ENCODE results near the gene HNRNPK. TPM values are rescaled to one million over a fixed set of nuclear protein-coding genes. Genes with fewer than 3 reads are reported as not detected.
A peak's percentile ranks its signal among the peaks of the same experiment; 100 is the strongest.

The HNRNPK gene
- total RNA-seq, 4 donors from 2014 or later: 132 to 406 (median 278) TPM

DNA sequence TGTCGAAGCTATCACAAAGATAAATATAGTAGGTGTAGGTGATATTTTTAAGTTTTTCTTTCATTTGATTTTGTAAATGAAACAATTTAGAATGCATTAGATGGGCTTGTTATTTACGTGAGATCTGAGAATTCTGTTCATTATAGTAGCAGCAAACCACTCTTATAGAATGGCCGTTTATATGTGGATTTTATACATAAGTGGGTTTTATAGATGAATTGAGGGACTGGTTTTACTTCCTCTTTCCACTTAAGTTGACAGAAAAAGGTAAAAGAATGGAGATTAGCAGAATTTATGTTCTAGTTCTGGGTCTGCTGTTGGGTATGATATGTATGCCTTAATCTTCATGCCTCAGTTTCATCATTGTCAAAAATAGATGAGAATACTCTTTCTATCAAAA is 6.2 kb upstream of the HNRNPK start:
- intact Hi-C loops (cut with DNase I; ENCODE audit: low total_unique reads) (no loop called here), in situ Hi-C loops (cut with MboI; ENCODE audit: low pct_ligation_motif_present in 1 of 4, low pct_unique_long_range_greater_than_20kb in 1 of 4, low sequenced_read_pairs in 3 of 4) (no loop called here)
- Histone ChIP-seq H3K27ac (peak overlapping the region; percentile 41 to 77 (median 73)), H3K4me1 (peaks cover 4 to 31% (median 20%) of the 10 kb centered on the region in 4 donors), H3K36me3 (no peaks in the 10 kb centered on the region), H3K4me3 (no peak overlapping the region), H3K9me3 (no peaks in the 10 kb centered on the region), H3K27me3 (no peaks in the 10 kb centered on the region)
- no peak for DNase-seq
- whole genome bisulfite sequencing, 2 donors (ENCODE audit: low coverage in 1 of 2): 63 to 72% methylated on average over 3 of the region's 3 CpGs
- TF ChIP-seq EP300 (IDR thresholded peaks at IDR 0.05; ENCODE audit: low read depth) (no peak), POLR2AphosphoS5 (IDR thresholded peaks at IDR 0.05) (no peak), POLR2A (IDR thresholded peaks at IDR 0.05) (no peak)
- TF ChIP-seq, protein P1, sequence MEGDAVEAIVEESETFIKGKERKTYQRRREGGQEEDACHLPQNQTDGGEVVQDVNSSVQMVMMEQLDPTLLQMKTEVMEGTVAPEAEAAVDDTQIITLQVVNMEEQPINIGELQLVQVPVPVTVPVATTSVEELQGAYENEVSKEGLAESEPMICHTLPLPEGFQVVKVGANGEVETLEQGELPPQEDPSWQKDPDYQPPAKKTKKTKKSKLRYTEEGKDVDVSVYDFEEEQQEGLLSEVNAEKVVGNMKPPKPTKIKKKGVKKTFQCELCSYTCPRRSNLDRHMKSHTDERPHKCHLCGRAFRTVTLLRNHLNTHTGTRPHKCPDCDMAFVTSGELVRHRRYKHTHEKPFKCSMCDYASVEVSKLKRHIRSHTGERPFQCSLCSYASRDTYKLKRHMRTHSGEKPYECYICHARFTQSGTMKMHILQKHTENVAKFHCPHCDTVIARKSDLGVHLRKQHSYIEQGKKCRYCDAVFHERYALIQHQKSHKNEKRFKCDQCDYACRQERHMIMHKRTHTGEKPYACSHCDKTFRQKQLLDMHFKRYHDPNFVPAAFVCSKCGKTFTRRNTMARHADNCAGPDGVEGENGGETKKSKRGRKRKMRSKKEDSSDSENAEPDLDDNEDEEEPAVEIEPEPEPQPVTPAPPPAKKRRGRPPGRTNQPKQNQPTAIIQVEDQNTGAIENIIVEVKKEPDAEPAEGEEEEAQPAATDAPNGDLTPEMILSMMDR (IDR thresholded peaks at IDR 0.05): no peak

DNA sequence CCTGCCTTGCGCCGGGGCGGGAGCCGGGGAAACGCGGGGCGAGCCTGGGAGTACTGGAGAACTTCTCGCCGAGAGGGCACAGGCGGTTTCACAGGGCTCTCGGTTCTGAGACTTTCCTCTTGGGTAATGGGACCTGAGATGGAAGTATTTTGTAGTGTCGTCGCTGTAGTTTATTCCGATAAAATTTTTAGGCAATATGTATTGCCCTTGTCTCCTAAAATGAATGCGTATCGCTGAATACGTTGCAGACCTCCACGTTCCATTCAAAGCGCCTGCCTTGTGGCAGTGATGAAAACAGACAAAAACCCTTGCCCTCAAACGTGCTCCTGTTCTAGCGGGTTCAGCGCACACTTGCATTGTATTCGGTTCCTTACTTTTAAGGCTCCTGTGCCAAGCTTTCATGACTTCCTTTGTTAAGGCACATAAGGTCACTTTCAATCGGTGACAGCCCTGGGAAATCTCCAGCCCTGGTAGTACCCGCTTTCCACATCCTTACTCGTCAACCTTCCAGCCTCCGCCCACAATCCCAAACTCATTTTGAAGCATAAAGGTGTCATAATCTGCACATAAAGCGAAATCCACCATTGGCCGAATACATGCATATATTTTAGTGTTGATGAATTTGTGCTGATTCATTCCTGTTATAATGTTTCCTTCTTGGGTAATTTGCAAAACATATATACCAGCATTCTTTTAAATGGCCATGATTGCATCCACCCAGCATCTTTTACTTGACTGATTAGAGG is 1.3 kb upstream of the HNRNPK start:
- TF ChIP-seq POLR2A (IDR thresholded peaks at IDR 0.05): no peak
- peak in 1 of 3 donors; percentile 5 for TF ChIP-seq POLR2AphosphoS5 (IDR thresholded peaks at IDR 0.05)
- peaks cover 0 to 15% (median 6%) of the 10 kb centered on the region in 4 donors for H3K36me3 ChIP-seq
- in situ Hi-C loops (cut with MboI; ENCODE audit: low pct_ligation_motif_present in 1 of 4, low pct_unique_long_range_greater_than_20kb in 1 of 4, low sequenced_read_pairs in 3 of 4) (no loop called here), intact Hi-C loops (cut with DNase I; ENCODE audit: low total_unique reads) (no loop called here)
- peak; percentile 59 for DNase-seq
- peaks cover 9 to 39% (median 33%) of the 10 kb centered on the region in 4 donors for H3K4me1 ChIP-seq
- H3K9me3 ChIP-seq: no peaks in the 10 kb centered on the region
- peak overlapping the region; percentile 97 to 99 (median 98) for H3K27ac ChIP-seq
- 1% methylated on average over 14 to 29 of the region's 29 CpGs for WGBS, 2 donors (ENCODE audit: low coverage in 1 of 2)
- H3K27me3 ChIP-seq: no peaks in the 10 kb centered on the region
- peak overlapping the region; percentile 70 to 85 (median 78) for H3K4me3 ChIP-seq

DNA sequence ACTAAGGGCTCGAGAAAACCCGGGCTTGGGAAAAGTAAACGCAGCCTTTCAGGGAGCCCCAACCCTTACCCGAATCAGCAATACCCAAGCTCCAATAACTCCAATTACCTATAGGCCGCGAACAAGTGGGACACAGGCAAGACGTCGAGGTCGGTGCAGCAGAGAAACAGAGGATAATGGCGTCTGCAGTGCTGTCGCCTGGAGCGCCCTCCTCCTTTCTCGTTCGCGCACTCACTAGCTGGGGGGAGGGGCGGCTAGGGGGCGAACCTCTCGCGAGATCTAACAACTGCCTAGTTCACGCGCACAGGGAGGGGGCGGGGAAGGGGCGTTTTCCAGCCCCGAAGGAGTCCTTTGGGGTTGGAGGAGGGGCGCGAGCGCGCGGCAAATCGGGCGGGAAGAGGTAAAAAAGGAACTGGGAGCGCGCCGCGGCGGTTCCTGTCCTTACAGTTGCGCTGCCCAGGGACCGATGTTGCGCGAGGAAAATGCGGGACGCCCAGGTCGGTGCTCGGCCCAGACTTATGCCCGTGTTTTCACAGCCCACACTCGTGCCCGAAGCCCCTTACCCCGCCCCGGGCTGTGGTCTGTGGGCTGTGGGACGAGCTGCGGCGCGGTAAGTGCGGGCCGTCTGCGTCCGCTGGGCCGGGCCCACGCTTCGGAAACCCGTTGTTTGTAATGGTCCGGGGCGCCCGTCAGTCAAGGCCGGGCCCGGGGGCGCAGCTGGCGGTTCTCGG is 545 bp upstream of the HNRNPK start, which contains the start of gene RMI1:
Gene RMI1, plus strand, starts transcription at position 411 of the 731 bp plus-strand sequence. CDS start 20,182 bp downstream, outside the sequence.
- 1% methylated on average over 66 of the region's 69 CpGs; no CpG with 5 or more reads in 1 of the 2 donors for WGBS, 2 donors (ENCODE audit: low coverage in 1 of 2)
- Histone ChIP-seq H3K4me3 (peak within 1 kb of the TSS; percentile 70 to 96 (median 85)), H3K9me3 (no peaks in the 10 kb centered on the region), H3K27ac (peak within 1 kb of the TSS; percentile 97 to 99 (median 98)), H3K4me1 (peaks cover 6 to 38% (median 28%) of the 10 kb centered on the region in 4 donors), H3K27me3 (no peaks in the 10 kb centered on the region), H3K36me3 (peaks cover 0 to 22% (median 9%) of the 10 kb centered on the region in 4 donors)
- in situ Hi-C loops (cut with MboI; ENCODE audit: low pct_ligation_motif_present in 1 of 4, low pct_unique_long_range_greater_than_20kb in 1 of 4, low sequenced_read_pairs in 3 of 4): no loop called here
- TF ChIP-seq POLR2A (IDR thresholded peaks at IDR 0.05) (peak; percentile 99), EP300 (IDR thresholded peaks at IDR 0.05; ENCODE audit: low read depth) (no peak), POLR2AphosphoS5 (IDR thresholded peaks at IDR 0.05) (peak; percentile 94 to 99 (median 99))
- DNase-seq: peak; percentile 99
- intact Hi-C loops (cut with DNase I; ENCODE audit: low total_unique reads): no loop called here

GRCh38 chr9:83978992-83979811 is 813 bp downstream of the HNRNPK start:
- TF ChIP-seq POLR2A (IDR thresholded peaks at IDR 0.05): no peak
- TF ChIP-seq POLR2AphosphoS5 (IDR thresholded peaks at IDR 0.05): peak in 2 of 3 donors; percentile 22 to 46
- TF ChIP-seq, protein P1 (IDR thresholded peaks at IDR 0.05): no peak
- TF ChIP-seq EP300 (IDR thresholded peaks at IDR 0.05; ENCODE audit: low read depth): no peak
- Histone ChIP-seq H3K4me1 (peaks cover 6 to 52% (median 27%) of the 10 kb centered on the region in 4 donors), H3K4me3 (peak overlapping the region; percentile 70 to 96 (median 85)), H3K36me3 (peaks cover 0 to 36% (median 16%) of the 10 kb centered on the region in 4 donors), H3K27me3 (no peaks in the 10 kb centered on the region), H3K9me3 (no peaks in the 10 kb centered on the region), H3K27ac (peak overlapping the region; percentile 97 to 99 (median 98))
- 0 to 1% methylated on average over 11 to 46 of the region's 55 CpGs for WGBS, 2 donors (ENCODE audit: low coverage in 1 of 2)
- in situ Hi-C loops (cut with MboI; ENCODE audit: low pct_ligation_motif_present in 1 of 4, low pct_unique_long_range_greater_than_20kb in 1 of 4, low sequenced_read_pairs in 3 of 4): no loop called here
- DNase-seq: peak; percentile 87
- intact Hi-C loops (cut with DNase I; ENCODE audit: low total_unique reads): no loop called here
